ENCODE data around the gene SDCCAG8.

The SDCCAG8 gene

GRCh38 chr1:243465738-243466137, 209.9 kb downstream of the SDCCAG8 start:
- FAIRE-seq = no peak

DNA sequence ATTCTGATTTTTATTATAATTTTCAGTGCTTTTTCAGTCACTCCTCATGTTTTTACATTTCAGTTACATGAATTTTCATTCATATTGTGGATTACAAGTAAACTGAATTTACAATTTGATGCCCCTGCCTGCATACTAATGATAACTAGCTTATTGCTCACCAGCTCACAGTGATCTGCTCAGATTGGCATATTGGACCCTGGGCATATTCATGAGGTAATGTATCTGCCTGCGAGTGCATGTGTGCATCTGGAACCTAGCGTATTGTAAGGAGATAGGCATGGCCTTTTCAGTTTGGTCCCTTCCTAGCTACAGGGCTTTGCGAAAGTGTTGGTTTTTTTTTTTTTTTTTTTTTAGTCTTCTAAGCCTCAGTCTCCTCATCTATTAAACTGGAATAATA, 213.7 kb downstream of the SDCCAG8 start:
- FAIRE-seq = no peak

- no peak for FAIRE-seq
Measured at GRCh38 chr1:243470502-243470901, 214.7 kb downstream of the SDCCAG8 start.

DNA sequence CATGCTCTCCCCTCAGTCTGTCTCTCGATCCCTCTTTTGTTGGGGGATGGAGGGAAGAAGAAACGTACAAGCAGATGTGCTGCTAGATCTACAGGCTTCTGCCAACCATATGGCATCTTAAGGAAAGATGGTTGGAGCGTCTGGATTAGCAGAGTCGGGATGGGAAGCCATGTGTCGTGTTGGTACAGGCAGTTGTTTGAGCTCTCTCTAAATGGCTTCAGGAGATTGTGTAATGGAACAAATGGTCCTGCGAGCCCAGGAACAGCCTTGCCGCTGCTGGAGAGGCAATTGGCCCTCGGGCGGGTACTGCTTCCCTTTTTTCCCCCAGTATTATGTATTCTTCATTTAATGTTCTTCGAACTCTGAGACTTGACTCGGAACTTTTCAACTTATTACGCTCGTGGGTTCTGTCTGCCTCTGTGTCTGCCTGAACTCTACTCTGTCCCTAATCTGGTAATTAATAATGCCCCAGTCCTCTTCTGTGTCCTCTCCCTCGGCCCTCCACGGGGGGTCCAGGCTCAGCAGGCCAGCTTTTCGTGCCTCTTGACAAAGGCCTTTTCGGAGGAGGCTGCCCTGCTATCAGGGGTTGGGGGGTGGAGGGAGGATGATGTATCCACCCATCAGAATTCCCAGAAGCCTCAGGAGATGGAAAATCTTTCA, 215.3 kb downstream of the SDCCAG8 start:
- FAIRE-seq = no peak

GRCh38 chr1:243471754-243472745, 216.2 kb downstream of the SDCCAG8 start:
- FAIRE-seq = no peak

GRCh38 chr1:243473227-243474135, 217.6 kb downstream of the SDCCAG8 start:
- no peak for FAIRE-seq

GRCh38 chr1:243474136-243474881, 218.5 kb downstream of the SDCCAG8 start:
- no peak for FAIRE-seq

GRCh38 chr1:243474906-243475305, 219.1 kb downstream of the SDCCAG8 start:
- no peak for FAIRE-seq

- FAIRE-seq = no peak
Measured at GRCh38 chr1:243475966-243476365, 220.1 kb downstream of the SDCCAG8 start.

DNA sequence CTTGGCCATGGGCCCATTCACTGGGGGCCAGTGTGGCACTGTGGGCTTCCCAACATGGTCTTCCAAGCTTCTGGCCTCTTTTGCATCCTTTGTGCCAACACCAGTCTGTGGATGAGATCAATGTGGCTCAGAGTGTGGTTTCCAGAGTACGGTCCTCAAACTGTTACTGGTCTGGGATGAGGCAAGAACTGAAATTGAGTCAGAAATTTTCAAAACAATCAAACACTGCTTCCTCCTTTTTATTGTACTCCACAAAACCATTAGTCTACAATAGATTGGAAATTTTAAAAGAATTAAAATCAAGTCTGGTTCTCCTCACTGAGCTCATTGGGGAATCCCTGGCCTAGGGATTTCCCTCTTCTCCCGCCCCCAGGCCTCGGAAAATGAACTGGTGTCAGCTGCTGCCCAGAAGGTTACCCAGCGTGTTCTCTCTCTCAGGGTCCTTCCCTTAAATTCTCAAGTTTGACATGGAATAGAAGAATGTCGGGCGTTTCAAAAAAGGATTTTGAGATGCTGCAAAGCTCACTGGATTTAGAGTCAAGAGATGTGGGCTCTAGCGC, 222.0 kb downstream of the SDCCAG8 start:
- FAIRE-seq = no peak

GRCh38 chr1:243481101-243481500, 225.3 kb downstream of the SDCCAG8 start:
- FAIRE-seq = no peak

DNA sequence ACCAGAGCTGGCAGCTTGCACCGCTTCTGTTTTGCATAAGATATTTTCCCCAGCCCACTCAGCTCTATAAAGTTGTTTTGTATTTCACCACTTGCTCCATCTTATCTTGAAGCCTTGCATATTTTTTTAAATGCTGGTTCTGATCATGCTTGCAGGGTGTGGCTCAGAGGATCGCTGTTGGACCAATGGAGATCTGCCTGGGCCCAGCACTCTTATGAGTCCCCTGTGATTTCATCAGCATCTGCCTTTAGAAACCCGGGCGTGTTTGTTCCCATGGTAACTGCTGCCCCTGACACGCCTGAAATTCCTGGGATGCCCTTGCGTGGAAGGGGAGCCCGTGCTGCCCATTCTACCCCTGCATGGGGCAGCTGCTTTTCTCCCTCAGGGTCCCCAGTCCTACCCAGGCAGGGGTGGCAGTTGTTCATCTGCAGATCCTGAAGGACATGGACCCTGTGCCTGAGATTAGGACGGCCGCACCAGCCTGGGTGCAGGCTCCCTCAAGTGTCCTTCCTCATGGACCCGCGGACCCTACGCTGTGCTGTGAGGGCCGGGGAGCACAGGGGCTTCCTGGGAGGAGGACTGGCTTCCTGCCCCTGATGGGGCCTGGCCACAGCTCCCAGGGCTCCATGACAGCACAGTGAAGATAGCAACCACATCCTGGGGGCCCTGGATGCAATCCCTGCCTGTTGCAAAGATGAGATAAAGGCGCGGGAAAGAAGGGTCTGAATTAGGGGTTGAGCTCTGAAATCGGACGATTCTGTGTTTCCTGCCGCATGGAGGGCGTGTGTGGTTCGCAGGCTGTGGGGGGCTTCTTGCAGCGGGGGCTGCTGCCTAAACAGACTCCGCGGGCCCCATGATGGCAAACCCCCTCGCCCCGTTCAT, 226.5 kb downstream of the SDCCAG8 start:
- no peak for FAIRE-seq

DNA sequence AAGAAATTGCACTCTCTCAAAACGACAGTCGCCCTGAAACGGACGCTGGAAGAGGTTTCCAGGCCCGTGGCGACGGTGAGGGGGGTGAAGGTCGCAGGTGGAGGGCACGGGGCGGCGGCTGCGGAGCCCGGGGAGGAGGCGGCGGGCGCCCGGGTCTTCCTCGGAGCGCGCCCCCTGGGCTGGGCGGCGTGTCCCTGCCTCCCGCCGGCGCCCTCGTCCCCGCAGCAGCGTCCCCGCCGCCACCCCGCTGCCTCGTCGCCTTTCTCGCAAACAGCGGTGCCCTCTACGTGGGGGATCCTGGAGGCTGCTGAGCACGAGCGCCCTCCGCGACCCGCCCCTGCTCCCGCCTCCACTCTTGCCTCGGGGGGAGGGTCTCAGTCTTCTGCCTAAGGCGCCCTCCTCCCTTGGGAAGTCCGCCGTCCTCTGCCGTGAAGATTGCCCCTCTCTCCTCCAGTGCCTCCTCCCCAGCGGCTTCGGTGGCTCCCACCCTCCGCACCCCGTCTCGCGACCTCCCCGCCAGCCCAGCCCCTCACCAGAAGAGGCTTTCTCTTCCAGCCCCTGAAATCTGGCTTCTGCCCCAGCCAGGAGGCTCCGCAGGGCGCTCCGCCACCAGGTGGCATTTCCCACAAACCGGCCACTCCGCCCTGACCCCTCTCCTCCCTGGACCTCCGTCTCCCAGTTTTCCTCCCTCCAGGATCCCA, 227.4 kb downstream of the SDCCAG8 start:
- no peak for FAIRE-seq

DNA sequence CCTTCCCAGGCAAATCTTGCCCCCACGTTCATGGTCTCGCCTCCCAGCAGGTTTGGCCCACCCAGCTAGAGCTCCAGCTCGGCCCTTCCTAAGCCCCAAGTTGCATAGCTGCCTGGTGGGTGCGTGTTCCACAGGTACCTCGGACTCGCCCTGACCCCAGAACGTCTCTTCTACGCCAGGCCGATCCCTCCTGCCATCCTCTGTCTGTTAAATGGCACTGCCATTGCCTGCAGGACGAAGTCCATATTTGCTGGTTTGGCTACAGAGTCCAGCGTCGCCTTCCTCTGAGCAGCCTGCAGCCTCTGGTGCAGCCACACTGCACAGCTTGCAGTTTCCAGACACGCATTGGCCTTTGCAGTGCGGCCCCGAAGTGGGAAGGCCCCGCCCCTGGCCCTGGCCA, 228.1 kb downstream of the SDCCAG8 start:
- FAIRE-seq = no peak

DNA sequence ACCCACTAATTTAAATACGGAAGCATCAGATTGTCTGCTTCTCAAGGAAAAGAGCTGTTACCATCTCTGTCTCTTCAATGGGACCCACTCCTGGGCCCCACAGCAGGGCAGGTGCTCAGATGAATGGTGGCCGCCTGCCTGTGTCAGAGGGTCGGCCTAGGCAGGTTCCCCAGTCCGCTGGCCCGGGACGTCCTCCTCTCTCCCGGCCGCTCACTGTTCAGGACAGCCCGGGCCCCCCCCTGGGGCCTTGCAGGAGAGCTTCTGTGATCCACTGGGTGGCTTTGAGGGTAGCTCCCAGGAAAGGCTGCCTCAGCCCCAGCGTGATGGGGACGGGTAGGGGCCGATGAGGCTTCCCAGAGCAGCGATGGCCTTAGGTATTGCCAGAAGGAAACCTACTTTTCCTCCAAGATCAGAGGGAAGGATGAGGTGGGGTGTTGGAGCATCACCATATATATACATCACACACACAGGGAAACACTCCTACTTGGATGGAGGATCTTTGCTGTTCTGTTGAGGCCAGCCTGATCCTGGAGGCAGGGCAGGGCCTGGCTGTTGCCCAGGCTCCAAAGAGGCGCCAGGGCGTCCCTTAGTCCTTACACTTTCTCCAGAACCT, 231.3 kb downstream of the SDCCAG8 start:
- FAIRE-seq = no peak

DNA sequence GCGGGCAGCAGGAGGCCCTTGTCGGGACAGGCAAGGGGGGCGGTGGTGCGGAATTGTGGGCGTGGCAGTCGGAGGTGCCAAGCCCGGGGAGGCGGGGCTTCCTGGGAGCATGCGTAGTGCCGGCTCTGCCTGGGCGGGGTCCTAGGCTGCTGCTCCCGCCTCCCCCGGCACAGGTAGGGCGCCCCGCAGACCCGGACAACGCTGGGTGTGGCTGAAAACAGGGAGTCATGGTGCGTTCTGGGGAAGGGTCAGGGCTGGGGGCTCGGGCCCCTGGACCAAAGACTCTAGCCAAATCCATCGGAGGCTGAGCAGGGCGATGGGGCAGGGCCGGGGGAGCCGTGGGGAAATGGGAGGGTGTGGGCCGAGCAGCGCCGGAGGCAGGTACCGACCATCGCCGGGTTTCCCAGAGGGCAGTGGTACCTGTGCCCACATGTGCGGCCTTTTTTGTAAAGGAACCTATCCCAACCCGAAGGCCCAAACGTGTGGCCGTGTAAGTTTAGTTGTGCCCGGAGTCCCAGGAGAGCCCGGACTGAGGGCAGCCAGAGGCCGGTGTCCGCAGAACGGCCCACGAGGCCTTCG, 231.9 kb downstream of the SDCCAG8 start:
- FAIRE-seq = no peak

DNA sequence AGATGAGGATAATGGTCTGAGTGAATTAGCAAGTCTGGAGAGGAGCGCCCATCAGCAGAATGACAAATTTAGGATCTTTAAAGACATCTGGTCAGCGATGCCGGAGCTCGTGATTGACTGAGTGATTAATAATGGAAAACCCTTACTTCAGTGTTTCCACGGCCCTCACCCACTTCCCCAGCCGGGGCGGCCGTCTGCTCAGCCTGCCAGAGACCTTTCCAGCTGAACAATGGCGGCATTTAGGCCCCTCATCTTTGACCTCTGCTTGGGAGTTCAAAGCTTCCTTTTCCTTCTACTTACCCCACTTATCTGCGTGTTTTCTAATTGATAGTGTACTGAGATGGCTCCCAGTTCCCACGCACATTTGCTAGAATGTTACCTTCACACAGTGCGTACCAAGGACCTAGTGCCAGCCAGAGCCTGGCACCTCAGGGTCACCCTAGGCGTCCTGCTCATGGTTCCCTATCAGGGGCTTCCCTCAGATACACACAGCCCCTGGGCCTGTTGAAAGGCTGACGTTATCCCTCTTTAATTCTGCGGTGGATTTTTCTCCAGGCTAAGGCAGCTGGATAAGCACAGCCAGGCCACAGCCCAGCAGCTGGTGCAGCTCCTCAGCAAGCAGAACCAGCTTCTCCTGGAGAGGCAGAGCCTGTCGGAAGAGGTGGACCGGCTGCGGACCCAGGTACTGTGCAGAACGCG, 232.8 kb downstream of the SDCCAG8 start:
- FAIRE-seq = no peak

DNA sequence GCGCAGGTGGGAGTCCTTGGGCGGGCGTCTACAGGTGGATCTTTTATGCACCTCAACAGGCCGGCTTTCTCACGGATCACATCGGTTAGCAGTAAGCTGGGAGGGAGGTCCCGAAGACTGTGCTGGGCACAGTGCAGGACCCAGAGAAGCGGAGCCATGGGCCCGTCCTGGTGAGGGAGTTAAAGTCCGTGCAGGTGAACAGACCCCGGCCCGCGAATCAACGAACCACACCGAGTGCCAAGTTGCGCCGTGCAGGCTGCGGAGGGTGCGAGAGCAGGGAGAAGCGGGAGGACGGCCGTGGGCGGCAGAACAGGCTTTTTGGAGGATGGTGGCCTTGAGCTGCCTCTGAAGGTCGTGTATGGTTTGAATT, 233.3 kb downstream of the SDCCAG8 start:
- FAIRE-seq = no peak
